HG03469 (cell line): ENCODE data around the gene ZNF526.
A peak's percentile ranks its signal among the peaks of the same experiment; 100 is the strongest.

ENCODE experiments used
- ATAC-seq: cut with Tn5 transposase; IDR thresholded peaks from one replicate; pipeline ENCODE4 v1.9.1; 2021; ENCODE audit warnings: mild to moderate bottlenecking, moderate library complexity, moderate number of reproducible peaks; ENCODE audit not compliant: unreplicated experiment

Gene ZNF526

GRCh38 chr19:42196011-42197001, 23.8 kb upstream of the ZNF526 start:
- no peak for ATAC-seq

- ATAC-seq = no peak
Observed at GRCh38 chr19:42197375-42197817, 22.7 kb upstream of the ZNF526 start.

- ATAC-seq = no peak
Observed at GRCh38 chr19:42198676-42199439, 21.3 kb upstream of the ZNF526 start.

DNA sequence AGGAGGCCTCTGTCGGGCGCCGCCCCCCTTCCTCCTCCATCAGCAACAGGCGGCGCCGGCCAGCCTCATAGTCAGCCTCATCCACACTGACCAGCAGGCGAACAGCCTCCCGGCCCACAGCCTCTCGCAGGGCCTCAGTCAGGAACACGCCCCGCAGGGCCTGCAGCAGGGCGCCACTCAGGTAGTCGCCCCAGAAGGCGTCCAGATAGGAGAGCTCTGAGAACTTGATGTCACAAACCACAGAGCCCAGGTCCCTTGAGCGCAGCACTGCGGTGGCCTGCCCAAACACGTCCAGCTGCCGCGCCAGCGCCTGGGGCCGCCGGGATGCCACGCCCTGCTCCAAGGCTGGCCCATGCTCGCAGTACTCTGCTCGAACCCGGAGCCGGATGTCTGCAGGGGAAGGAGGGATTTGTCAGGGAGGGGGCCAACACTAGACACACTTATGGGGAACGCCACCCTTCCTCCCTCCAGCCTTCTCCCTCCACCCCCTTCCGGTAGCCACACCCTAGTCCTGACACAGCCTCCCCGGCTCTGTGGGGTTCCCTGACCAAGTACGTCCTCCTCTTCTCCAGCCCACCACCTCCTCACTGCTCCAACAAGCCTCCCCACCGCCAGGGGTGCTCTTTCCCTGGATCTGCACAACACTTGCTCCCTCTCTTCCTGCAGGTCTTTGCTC, 20.5 kb upstream of the ZNF526 start:
- ATAC-seq = no peak

DNA sequence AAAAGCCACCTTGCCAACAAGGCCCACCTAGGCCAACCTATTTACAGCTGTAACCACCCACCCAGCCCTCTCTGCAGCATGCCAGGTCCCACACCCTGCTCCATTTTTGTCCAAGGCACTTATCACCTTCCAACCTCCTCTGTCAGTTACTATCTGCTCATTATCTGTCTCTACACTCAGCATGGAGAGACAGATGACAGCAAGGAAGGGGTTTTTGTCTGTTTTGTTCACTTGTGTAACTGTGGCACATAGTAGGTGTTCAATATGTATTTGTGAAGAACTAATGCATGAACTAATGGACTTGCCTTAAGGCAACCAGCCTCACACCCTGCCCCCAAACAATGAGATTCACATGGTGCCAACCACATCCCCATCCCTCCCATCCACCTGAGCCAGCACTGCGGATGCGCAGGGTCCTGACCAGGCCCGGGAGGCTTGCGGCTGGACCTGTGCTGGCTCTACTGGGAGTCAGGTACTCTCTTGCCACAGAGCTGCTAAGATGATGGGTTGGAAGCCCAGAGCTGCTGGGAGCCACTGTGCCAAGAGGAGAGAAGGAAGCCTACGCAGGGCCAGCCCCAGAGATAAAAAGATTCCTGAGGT, 19.9 kb upstream of the ZNF526 start:
- ATAC-seq = no peak

DNA sequence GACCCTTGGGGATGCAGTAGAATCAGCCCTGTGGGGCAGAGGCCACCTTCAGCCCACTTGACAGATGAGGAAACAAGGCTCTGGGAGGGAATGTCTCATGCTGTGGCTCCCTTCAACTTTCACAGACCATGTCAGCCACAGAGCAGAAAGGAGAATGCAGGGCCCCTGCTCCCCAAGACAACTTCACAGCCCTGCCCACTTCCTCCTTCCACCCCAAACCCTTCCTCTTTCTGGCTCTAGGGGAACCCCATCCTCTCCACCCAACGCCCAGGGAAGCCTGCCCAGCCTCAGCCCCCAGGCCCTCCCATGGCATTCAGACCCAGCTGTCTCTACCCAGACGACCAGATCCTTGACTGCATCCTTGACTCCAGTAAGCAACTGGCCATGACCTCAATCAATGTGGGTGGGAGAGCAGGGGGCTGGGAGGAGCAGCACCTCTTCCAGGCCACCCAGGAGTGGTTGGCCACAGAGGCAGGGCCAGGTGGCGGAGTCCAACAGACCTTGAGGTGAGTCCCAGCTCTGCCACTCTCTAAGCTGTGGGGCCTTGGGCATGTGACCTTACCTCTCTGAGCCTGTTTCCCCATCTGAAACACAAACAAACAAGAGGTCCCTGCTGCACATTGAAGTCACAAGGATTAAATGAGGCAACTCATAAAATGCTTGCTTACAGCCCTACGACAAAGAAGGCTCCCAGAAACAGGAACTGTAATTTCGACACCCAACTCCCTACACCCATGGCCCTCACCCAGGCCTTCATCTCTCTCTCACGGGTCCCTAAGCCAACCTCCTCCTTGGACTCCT, 18.4 kb upstream of the ZNF526 start:
- no peak for ATAC-seq

DNA sequence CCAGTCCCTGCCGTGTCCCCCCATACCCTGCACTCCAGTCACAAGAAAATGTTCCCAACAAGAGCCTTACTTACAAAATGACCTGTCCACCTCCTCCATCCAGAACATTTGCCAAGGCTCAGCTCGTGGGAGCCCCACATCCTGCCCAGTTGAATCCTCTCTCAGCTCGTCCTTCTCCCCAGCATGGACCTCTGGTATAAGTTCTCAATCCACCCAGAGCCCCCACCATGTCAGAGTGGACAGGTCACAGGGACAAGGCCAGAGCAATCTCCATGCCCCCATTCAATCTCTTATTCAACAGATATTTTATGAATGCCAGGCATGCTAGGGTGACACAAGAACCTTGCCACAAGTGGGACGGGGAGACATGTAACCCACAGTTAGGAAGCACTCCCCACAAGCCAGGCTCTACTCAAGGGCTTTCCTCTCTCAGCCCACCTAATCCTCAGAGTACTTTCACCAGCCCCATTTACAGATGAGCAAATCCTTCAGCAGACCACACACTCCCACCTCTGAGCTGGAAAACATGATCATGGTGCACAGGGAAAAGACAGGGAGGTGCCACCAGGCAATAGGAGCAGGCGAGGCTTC, 17.7 kb upstream of the ZNF526 start:
- ATAC-seq = no peak

- ATAC-seq = no peak
Observed at GRCh38 chr19:42203700-42204099, 16.4 kb upstream of the ZNF526 start.

DNA sequence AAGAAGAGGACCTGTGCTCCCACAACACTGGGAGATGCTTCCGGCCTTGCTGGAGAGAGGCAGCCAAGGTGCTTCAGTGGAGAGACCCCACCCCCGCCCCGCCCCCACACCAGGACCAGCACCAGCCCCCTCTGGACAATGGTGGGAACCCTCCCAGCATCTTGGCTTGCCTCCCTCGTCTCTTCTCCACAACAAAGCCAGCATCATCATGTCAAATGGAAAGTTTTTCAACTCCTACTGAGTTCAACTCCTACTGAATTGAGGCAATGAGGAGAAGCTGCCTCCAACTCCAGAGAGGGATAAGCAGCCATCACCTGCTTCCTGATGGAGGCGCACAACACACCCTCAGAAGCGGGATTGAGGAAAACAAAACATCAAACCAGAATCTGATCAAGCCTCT, 15.4 kb upstream of the ZNF526 start:
- ATAC-seq = no peak

DNA sequence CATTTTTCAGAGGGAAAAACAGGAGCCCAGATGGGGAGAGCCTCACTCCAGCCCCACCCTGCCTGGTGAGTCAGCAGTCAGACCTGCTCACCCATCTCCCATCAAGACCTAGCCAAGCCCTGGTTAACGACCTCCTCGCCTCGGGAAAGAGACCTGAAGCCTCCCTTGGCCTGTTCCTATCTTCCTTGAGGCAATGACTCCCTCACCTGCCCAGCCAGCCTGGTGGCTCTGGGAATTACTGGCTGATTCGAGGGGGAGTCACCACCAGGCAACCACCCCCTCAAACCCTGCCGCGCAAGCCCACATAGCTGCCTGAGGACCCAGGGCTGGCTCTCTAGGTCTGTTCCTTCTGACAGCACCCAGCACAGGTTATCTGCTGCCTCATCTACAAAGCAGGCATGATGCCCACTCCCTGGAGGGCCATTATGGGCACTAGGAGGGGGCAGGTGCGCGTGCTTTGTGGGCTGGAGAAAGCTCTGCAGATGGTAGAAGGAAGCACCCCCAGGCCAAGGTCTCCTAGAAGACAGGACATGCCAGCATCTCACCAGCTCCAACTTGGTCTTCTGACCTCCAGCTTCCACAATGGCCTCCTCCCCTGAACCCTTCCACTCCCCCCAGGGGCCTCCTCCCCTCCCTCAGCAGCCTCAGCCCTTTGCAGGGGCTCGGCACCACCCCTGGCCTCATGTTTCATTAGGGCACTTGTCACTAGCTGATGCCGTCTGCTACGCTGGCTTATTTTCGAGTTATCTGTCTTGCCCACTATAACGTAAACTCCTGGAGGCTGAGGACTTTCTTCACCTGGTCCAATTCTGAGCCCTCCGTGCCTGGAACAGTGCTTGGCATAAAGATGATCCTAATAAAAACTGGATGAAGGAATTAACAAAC, 13.0 kb upstream of the ZNF526 start:
- ATAC-seq = no peak

- ATAC-seq = no peak
Observed at GRCh38 chr19:42207767-42208271, 12.3 kb upstream of the ZNF526 start.

- ATAC-seq = no peak
Observed at GRCh38 chr19:42208612-42209011, 11.5 kb upstream of the ZNF526 start.

GRCh38 chr19:42212886-42213285, 7.2 kb upstream of the ZNF526 start:
- no peak for ATAC-seq

GRCh38 chr19:42214810-42215485, 5.2 kb upstream of the ZNF526 start:
- no peak for ATAC-seq

DNA sequence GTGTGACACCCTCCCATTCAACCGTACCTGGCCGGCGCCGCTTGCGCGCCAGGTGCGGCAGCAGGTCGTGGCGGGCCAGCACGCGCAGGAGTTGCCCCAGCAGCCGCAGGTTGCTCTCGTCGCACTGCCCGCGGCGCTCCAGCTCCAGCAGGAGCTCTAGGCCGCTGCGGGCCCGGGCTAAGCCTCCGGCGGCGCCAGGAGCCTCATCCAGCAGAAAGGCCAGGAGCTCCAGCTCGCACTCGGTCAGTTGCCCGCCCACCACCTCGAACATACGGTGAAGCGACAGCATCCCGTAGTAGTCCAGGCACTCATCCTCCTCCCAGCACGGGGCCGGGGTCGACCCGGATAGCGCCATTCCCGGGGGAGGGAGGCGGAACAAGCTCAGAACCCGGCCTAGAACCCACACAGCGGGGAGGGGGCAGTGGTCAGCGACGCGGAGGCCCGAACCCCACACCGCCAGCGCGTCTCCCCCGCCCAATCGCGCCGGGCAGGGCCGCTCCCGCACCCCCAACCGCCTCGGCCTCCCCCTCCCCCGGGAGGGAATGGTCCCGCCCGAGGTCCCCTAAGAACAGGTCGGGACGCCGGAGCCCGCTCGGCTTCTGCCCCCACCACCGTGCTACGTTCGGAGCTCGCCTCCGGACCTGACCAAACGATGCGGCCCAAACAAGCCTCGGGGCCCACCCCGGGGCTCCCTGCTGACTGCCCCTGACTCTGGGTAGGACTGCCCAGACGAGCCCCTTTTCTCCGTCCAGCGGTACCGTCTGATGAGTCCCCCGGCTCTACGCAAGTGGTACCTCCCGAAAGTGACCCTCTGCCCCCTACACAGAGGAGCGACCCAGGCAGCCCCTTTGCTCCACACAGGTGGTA, 3.2 kb upstream of the ZNF526 start:
- no peak for ATAC-seq

- peak; percentile 48 for ATAC-seq
Observed at GRCh38 chr19:42217520-42218437, 2.3 kb upstream of the ZNF526 start, which contains the start of gene DEDD2. Gene DEDD2, minus strand, starts transcription at chr19:42217677. Its CDS starts 670 bp downstream, at chr19:42217007.
